ENCODE data around the gene BBX. TPM values are rescaled to one million over a fixed set of nuclear protein-coding genes. Genes with fewer than 3 reads are reported as not detected.

BBX gene
- total and polyA plus RNA-seq, 2 of the 13 experiments (the other 11 are each of a cell fraction or from before 2014, with no cell fraction given): 13.7 to 23.2 TPM

GRCh38 chr3:107796791-107797190, 274.0 kb downstream of the BBX start (continued):
- TF ChIP-seq ATF3 (CRISPR knock-in tag; IDR thresholded peaks at IDR 0.05): no peak
- TF ChIP-seq ATAD3A (CRISPR knock-in tag; IDR thresholded peaks at IDR 0.05): no peak
- TF ChIP-seq RORA (CRISPR knock-in tag; IDR thresholded peaks at IDR 0.05): no peak
- TF ChIP-seq ZNF335 (CRISPR knock-in tag; IDR thresholded peaks at IDR 0.05): no peak
- TF ChIP-seq SOX5 (CRISPR knock-in tag; IDR thresholded peaks at IDR 0.05; ENCODE audit: borderline replicate concordance): 0 out of 2 replicates have a peak, but pooled peaks have one; percentile 13
- TF ChIP-seq E2F2 (CRISPR knock-in tag; IDR thresholded peaks at IDR 0.05; ENCODE audit: borderline replicate concordance): no peak
- TF ChIP-seq HNF1B (CRISPR knock-in tag; IDR thresholded peaks at IDR 0.05): no peak
- TF ChIP-seq RAD51 (IDR thresholded peaks at IDR 0.05; ENCODE audit: borderline replicate concordance): no peak
- TF ChIP-seq CREM (IDR thresholded peaks at IDR 0.05): peak; percentile 30; the same call in 1 of the 2 replicates
- TF ChIP-seq CREM (CRISPR knock-in tag; IDR thresholded peaks at IDR 0.05): no peak
- no peak for TF ChIP-seq HIVEP1 (CRISPR knock-in tag; IDR thresholded peaks at IDR 0.05)
- peak; percentile 80 for TF ChIP-seq CEBPG (CRISPR knock-in tag; IDR thresholded peaks at IDR 0.05)
- no peak for TF ChIP-seq ZNF382 (CRISPR knock-in tag; IDR thresholded peaks at IDR 0.05; ENCODE audit: borderline replicate concordance)
- no peak for TF ChIP-seq STAT5B (CRISPR knock-in tag; IDR thresholded peaks at IDR 0.05)
- no peak for TF ChIP-seq TBP (CRISPR knock-in tag; IDR thresholded peaks at IDR 0.05)
- peak; percentile 48; the same call in 1 of the 2 replicates for TF ChIP-seq HMG20B (CRISPR knock-in tag; conservative IDR thresholded peaks at IDR 0.05)
